Prostate gland (tissue), 2 donors: ENCODE results near the gene CALHM2. TPM values are rescaled to one million over a fixed set of nuclear protein-coding genes. Genes with fewer than 3 reads are reported as not detected.

Experiments used
- DNase-seq: peaks from one replicate; pipeline ENCODE4 v3.0.0-alpha.2; 2019; ENCODE audit warnings: low spot score
- H3K27ac ChIP-seq, 2 donors: fragments of 200-600 bp; sonication (generic); 2 replicates each; pipeline ENCODE4 v1.5.1; 2017 to 2019
- H3K27me3 ChIP-seq: fragments of 200-600 bp; sonication (generic); replicated peaks from 2 replicates; pipeline ENCODE4 v1.5.1; 2019; ENCODE audit not compliant: insufficient read depth
- H3K36me3 ChIP-seq, 2 donors: fragments of 200-600 bp; sonication (generic); 1 replicate in 1 of 2; 2 replicates in 1 of 2; pipeline versions ENCODE4 v1.5.1 to v1.8.1; 2017 to 2019
- H3K4me1 ChIP-seq: fragments of 200-600 bp; sonication (generic); replicated peaks from 2 replicates; pipeline ENCODE4 v1.5.1; 2019
- H3K4me3 ChIP-seq, 2 donors: fragments of 200-600 bp; sonication (generic); 2 replicates each; pipeline ENCODE4 v1.5.1; 2017 to 2019
- H3K9me3 ChIP-seq: fragments of 200-600 bp; sonication (generic); 2 replicates; pipeline ENCODE4 v1.5.1; 2017
- POLR2A ChIP-seq: fragments of 450-650 bp; IDR thresholded peaks from one replicate; pipeline ENCODE4 v1.6.1; 2016; ENCODE audit warnings: antibody characterized with exemption, mild to moderate bottlenecking
- POLR2AphosphoS5 ChIP-seq: sonication (generic); formaldehyde crosslinking; IDR thresholded peaks from one replicate; pipeline ENCODE4 v1.6.1; 2017; ENCODE audit warnings: antibody characterized with exemption
- WGBS: methylation state at CpG from one replicate; pipeline ENCODE4 v1.1.5; 2018; 5-methylcytosine and 5-hydroxymethylcytosine counted together
- intact Hi-C: fragments of 100-400 bp; cut with DNase I; formaldehyde crosslinking; loops from one replicate; pipeline ENCODE4 v1.14.2; 2022
- total RNA-seq, 2 donors: library from RNA; depleted of rRNA; stranded (reverse); fragments of >200 nt; gene quantifications; one replicate each; pipeline ENCODE4 v1.1.0, GENCODE V29; 2016
- TF ChIP-seq, protein P1 (sequence below), 4 experiments: fragments of 200-600 bp in 2 of 4; fragments of 450-650 bp in 2 of 4; sonication (generic) in 2 of 4; IDR thresholded peaks; 1 replicate in 3 of 4; 2 replicates in 1 of 4; pipeline ENCODE4 v1.5.1; 2016 to 2019; ENCODE audit warnings: antibody characterized with exemption in 4 of 4, mild to moderate bottlenecking in 2 of 4, moderate library complexity in 2 of 4

CALHM2 gene
- total RNA-seq, 2 donors from 2014 or later = 11.7 to 82.8 TPM

- WGBS = 71% methylated on average over 14 of the region's 14 CpGs
- DNase-seq = no peak
- no peaks in the 10 kb centered on the region for H3K4me1 ChIP-seq
- TF ChIP-seq, protein P1, sequence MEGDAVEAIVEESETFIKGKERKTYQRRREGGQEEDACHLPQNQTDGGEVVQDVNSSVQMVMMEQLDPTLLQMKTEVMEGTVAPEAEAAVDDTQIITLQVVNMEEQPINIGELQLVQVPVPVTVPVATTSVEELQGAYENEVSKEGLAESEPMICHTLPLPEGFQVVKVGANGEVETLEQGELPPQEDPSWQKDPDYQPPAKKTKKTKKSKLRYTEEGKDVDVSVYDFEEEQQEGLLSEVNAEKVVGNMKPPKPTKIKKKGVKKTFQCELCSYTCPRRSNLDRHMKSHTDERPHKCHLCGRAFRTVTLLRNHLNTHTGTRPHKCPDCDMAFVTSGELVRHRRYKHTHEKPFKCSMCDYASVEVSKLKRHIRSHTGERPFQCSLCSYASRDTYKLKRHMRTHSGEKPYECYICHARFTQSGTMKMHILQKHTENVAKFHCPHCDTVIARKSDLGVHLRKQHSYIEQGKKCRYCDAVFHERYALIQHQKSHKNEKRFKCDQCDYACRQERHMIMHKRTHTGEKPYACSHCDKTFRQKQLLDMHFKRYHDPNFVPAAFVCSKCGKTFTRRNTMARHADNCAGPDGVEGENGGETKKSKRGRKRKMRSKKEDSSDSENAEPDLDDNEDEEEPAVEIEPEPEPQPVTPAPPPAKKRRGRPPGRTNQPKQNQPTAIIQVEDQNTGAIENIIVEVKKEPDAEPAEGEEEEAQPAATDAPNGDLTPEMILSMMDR (IDR thresholded peaks at IDR 0.05) = no peak
- no peak for TF ChIP-seq POLR2A
- no peak for TF ChIP-seq POLR2AphosphoS5
- no peaks in the 10 kb centered on the region for H3K36me3 ChIP-seq
- no peaks in the 10 kb centered on the region for H3K9me3 ChIP-seq
- no peak overlapping the region for H3K27ac ChIP-seq
- H3K27me3 ChIP-seq = no peaks in the 10 kb centered on the region
- no peak overlapping the region for H3K4me3 ChIP-seq
- intact Hi-C loops = no loop called here
Observed at GRCh38 chr10:103465411-103466179, 13.4 kb upstream of the CALHM2 start.

GRCh38 chr10:103463499-103463898, 11.3 kb upstream of the CALHM2 start:
- Histone ChIP-seq H3K4me1 (no peaks in the 10 kb centered on the region), H3K27me3 (no peaks in the 10 kb centered on the region), H3K36me3 (no peaks in the 10 kb centered on the region), H3K27ac (no peak overlapping the region), H3K9me3 (no peaks in the 10 kb centered on the region), H3K4me3 (no peak overlapping the region)
- TF ChIP-seq POLR2AphosphoS5 (no peak), POLR2A (no peak)
- TF ChIP-seq, protein P1 (IDR thresholded peaks at IDR 0.05) = no peak
- DNase-seq = no peak
- intact Hi-C loops = no loop called here
- 87% methylated on average over 4 of the region's 4 CpGs for WGBS

DNA sequence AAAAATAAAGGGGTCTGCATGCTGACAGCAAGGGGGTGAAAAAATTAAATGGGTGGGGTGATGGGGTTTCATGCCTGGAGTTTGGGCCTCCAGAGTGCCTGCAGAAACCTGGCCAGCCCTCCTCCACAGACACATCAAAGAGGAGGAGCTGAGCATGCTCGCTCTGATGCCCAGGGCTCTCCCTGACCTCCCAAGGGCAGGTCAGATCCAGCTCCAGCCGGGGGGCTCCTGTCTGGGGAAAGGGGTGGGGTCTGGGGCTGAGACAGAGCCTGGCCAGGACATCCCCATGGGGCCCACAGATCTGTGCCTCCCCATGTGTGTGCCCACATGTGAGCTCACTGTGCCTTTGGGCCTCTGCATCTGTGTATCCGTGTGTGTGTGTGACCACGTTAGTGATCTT, 7.4 kb upstream of the CALHM2 start:
- intact Hi-C loops = no loop called here

GRCh38 chr10:103458720-103459119, 6.5 kb upstream of the CALHM2 start, which contains the start of gene CALHM1:
Gene CALHM1, minus strand, starts transcription at chr10:103458900. Its CDS starts 149 bp downstream, at chr10:103458751.
- no peak within 1 kb of the TSS for H3K4me3 ChIP-seq
- no peak for TF ChIP-seq POLR2AphosphoS5
- TF ChIP-seq POLR2A = no peak
- TF ChIP-seq, protein P1 (IDR thresholded peaks at IDR 0.05) = no peak
- no peaks in the 10 kb centered on the region for H3K9me3 ChIP-seq
- DNase-seq = no peak
- H3K4me1 ChIP-seq = no peaks in the 10 kb centered on the region
- intact Hi-C loops = no loop called here
- WGBS = 62% methylated on average over 9 of the region's 9 CpGs
- no peaks in the 10 kb centered on the region for H3K36me3 ChIP-seq
- H3K27me3 ChIP-seq = no peaks in the 10 kb centered on the region
- no peak within 1 kb of the TSS for H3K27ac ChIP-seq

More for the DNA sequence above, 7.4 kb upstream of the CALHM2 start:
- no peaks in the 10 kb centered on the region for H3K4me1 ChIP-seq
- TF ChIP-seq POLR2A = no peak
- TF ChIP-seq, protein P1 (IDR thresholded peaks at IDR 0.05) = no peak
- TF ChIP-seq POLR2AphosphoS5 = no peak
- H3K9me3 ChIP-seq = no peaks in the 10 kb centered on the region
- no peaks in the 10 kb centered on the region for H3K36me3 ChIP-seq
- WGBS = 77% methylated on average over 4 of the region's 4 CpGs
- no peak overlapping the region for H3K4me3 ChIP-seq
- no peak for DNase-seq
- H3K27ac ChIP-seq = no peak overlapping the region
- no peaks in the 10 kb centered on the region for H3K27me3 ChIP-seq
